PC-3 (cell line): ENCODE results near the gene VAV3. TPM values are rescaled to one million over a fixed set of nuclear protein-coding genes. Genes with fewer than 3 reads are reported as not detected.
A peak's percentile ranks its signal among the peaks of the same experiment; 100 is the strongest.

Source experiments
- ATAC-seq: fragments of 200-7000 bp; cut with Tn5 transposase; 2 replicates; pipeline ENCODE4 v1.9.1; 2020; ENCODE audit warnings: mild to moderate bottlenecking, moderate library complexity
- BruUV-seq: library from RNA; stranded (reverse); fragments of 400-500 nt; replicated peaks from 2 replicates; lab custom pipeline; 2021; lab: Mats Ljungman, UMichigan
- CTCF ChIA-PET: fragments of 300-600 bp; sonication (Branson Sonifier 250); formaldehyde crosslinking; loops from one replicate; lab custom pipeline; 2022; ENCODE audit warnings: antibody characterized with exemption; lab: Charles Lee
- POLR2A ChIA-PET: fragments of 300-600 bp; sonication (Branson Sonifier 250); formaldehyde crosslinking; loops from one replicate; lab custom pipeline; 2022; ENCODE audit warnings: antibody characterized with exemption; ENCODE audit not compliant: unreplicated experiment; lab: Charles Lee
- DNase-seq: peaks from one replicate; pipeline ENCODE4 v3.0.0-alpha.2; 2015
- H2AFZ ChIP-seq: fragments of 300-600 bp; sonication (generic); 2 replicates; pipeline ENCODE4 v1.6.0; 2016; ENCODE audit warnings: antibody characterized with exemption, low read length
- H3F3A ChIP-seq: fragments of 300-600 bp; sonication (generic); one replicate; pipeline ENCODE4 v1.6.0; 2017; ENCODE audit warnings: antibody characterized with exemption, low read length, control low read depth, mild to moderate bottlenecking; ENCODE audit not compliant: unreplicated experiment
- H3K27ac ChIP-seq: fragments of 300-600 bp; sonication (generic); 2 replicates; pipeline ENCODE4 v1.5.1; 2016; ENCODE audit warnings: mild to moderate bottlenecking, low read length
- H3K27me3 ChIP-seq: fragments of 300-600 bp; sonication (generic); 2 replicates; pipeline ENCODE4 v1.6.1; 2016; ENCODE audit warnings: low read length, mixed read lengths
- H3K36me3 ChIP-seq: fragments of 300-600 bp; sonication (generic); 2 replicates; pipeline ENCODE4 v1.6.1; 2016; ENCODE audit warnings: low read depth, mixed run types, low read length, mixed read lengths
- H3K4me1 ChIP-seq: fragments of 300-600 bp; sonication (generic); 2 replicates; pipeline ENCODE4 v1.5.1; 2016; ENCODE audit warnings: low read length; ENCODE audit not compliant: insufficient read depth
- H3K4me2 ChIP-seq: fragments of 300-600 bp; sonication (generic); 2 replicates; pipeline ENCODE4 v1.6.0; 2016; ENCODE audit warnings: low read length
- H3K4me3 ChIP-seq: fragments of 300-600 bp; sonication (generic); 2 replicates; pipeline ENCODE4 v1.5.1; 2016; ENCODE audit warnings: mild to moderate bottlenecking, low read length, mixed read lengths
- H3K79me2 ChIP-seq: fragments of 300-600 bp; sonication (generic); 2 replicates; pipeline ENCODE4 v1.6.1; 2017; ENCODE audit warnings: low read length, mixed read lengths
- H3K9ac ChIP-seq: fragments of 300-600 bp; sonication (generic); 2 replicates; pipeline ENCODE4 v1.6.0; 2016; ENCODE audit warnings: mild to moderate bottlenecking, low read length
- H3K9me2 ChIP-seq: fragments of 300-600 bp; sonication (generic); replicated peaks from 2 replicates; pipeline ENCODE4 v1.6.1; 2016; ENCODE audit warnings: mixed run types, low read length, mixed read lengths
- H3K9me3 ChIP-seq: fragments of 300-600 bp; sonication (generic); 2 replicates; pipeline ENCODE4 v1.6.1; 2016; ENCODE audit warnings: low read length, mixed read lengths
- H4K20me1 ChIP-seq: fragments of 300-600 bp; sonication (generic); 2 replicates; pipeline ENCODE4 v1.6.1; 2016; ENCODE audit warnings: low read length, mixed read lengths
- CTCF ChIP-seq: fragments of 300-600 bp; sonication (generic); conservative IDR thresholded peaks from 2 replicates; pipeline ENCODE4 v1.5.1; 2017; ENCODE audit warnings: antibody characterized with exemption, low read depth, mild to moderate bottlenecking, low read length
- EZH2 ChIP-seq: fragments of 300-600 bp; sonication (generic); IDR thresholded peaks from one replicate; pipeline ENCODE4 v1.6.1; 2017; ENCODE audit warnings: antibody characterized with exemption, mild to moderate bottlenecking, low read length; ENCODE audit not compliant: unreplicated experiment
- EZH2phosphoT487 ChIP-seq: fragments of 300-600 bp; sonication (generic); IDR thresholded peaks from 2 replicates; pipeline ENCODE4 v1.6.1; 2018; ENCODE audit warnings: mild to moderate bottlenecking, antibody characterized with exemption, low read length, borderline replicate concordance
- intact Hi-C: fragments of 100-400 bp; cut with micrococcal nuclease; formaldehyde crosslinking; loops from 2 replicates; pipeline ENCODE4 v1.9.0; 2023
- total RNA-seq: library from RNA; depleted of rRNA; stranded (reverse); fragments of >200 nt; gene quantifications from 2 replicates; pipeline ENCODE4 v1.2.3, GENCODE V29; 2014

The VAV3 gene
- total RNA-seq, 1 experiment from 2014 or later: 0.73 TPM

- Histone ChIP-seq H3K36me3 (no peaks in the 10 kb centered on the region), H3K9me3 (no peaks in the 10 kb centered on the region), H3K9me2 (no peaks in the 10 kb centered on the region), H3K4me2 (no peak overlapping the region), H3F3A (no peaks in the 10 kb centered on the region), H2AFZ (no peak overlapping the region), H3K27ac (no peak overlapping the region), H3K27me3 (no peaks in the 10 kb centered on the region), H3K79me2 (no peaks in the 10 kb centered on the region), H4K20me1 (no peaks in the 10 kb centered on the region), H3K9ac (no peak overlapping the region), H3K4me1 (peaks cover 7% of the 10 kb centered on the region), H3K4me3 (no peak overlapping the region)
- CTCF ChIA-PET: interaction anchor here (0.6 to 2.9 kb wide), 5 partner anchors 20 to 861 kb away, joined by 3 to 59 read pairs (median 6); partner anchors contain the start of gene SLC25A24
- DNase-seq (peak; percentile 76), ATAC-seq (peak; percentile 86)
- BruUV-seq: no TSS peak
- POLR2A ChIA-PET: interaction anchor here (0.6 kb wide), 1 partner anchor 343 kb away, joined by 5 read pairs; no protein-coding TSS in a partner anchor
- TF ChIP-seq EZH2 (no peak), CTCF (peak; percentile 88), EZH2phosphoT487 (no peak)
- intact Hi-C loops: loop anchor here (1.0 to 10.0 kb wide), 5 partner anchors 154 to 862 kb away; partner anchors contain the start of genes EEIG2 and SLC25A24
Measured at GRCh38 chr1:107782217-107782845, 182.6 kb downstream of the VAV3 start.

GRCh38 chr1:107781245-107781644 is 183.7 kb downstream of the VAV3 start:
- intact Hi-C loops: loop anchor here (5.0 to 10.0 kb wide), 3 partner anchors 421 to 864 kb away; partner anchors contain the start of genes EEIG2 and SLC25A24
- DNase-seq (no peak), ATAC-seq (no peak)
- Histone ChIP-seq H3K27ac (no peak overlapping the region), H3K9ac (no peak overlapping the region), H3F3A (no peaks in the 10 kb centered on the region), H3K4me3 (no peak overlapping the region), H3K27me3 (no peaks in the 10 kb centered on the region), H2AFZ (no peak overlapping the region), H3K4me2 (no peak overlapping the region), H3K9me2 (no peaks in the 10 kb centered on the region), H4K20me1 (no peaks in the 10 kb centered on the region), H3K79me2 (no peaks in the 10 kb centered on the region), H3K36me3 (no peaks in the 10 kb centered on the region), H3K9me3 (no peaks in the 10 kb centered on the region), H3K4me1 (peaks cover 7% of the 10 kb centered on the region)
- ChIA-PET CTCF (interaction anchor here (2.9 kb wide), 1 partner anchor 345 kb away, joined by 59 read pairs; no protein-coding TSS in a partner anchor), POLR2A (no interaction called here)
- no peak for TF ChIP-seq EZH2
- no peak for TF ChIP-seq CTCF
- no peak for TF ChIP-seq EZH2phosphoT487
- BruUV-seq: no TSS peak

GRCh38 chr1:107777664-107778047 is 187.3 kb downstream of the VAV3 start:
- intact Hi-C loops: no loop called here
- CTCF ChIA-PET: no interaction called here
- peaks cover 7% of the 10 kb centered on the region for H3K4me1 ChIP-seq
- H3K9ac ChIP-seq: no peak overlapping the region
- POLR2A ChIA-PET: no interaction called here
- H4K20me1 ChIP-seq: no peaks in the 10 kb centered on the region
- H3K79me2 ChIP-seq: no peaks in the 10 kb centered on the region
- H3K36me3 ChIP-seq: no peaks in the 10 kb centered on the region
- no peaks in the 10 kb centered on the region for H3K27me3 ChIP-seq
- ATAC-seq: no peak
- H2AFZ ChIP-seq: no peak overlapping the region
- TF ChIP-seq CTCF (no peak), EZH2 (no peak), EZH2phosphoT487 (no peak)
- H3K9me2 ChIP-seq: no peaks in the 10 kb centered on the region
- H3F3A ChIP-seq: no peaks in the 10 kb centered on the region
- no peaks in the 10 kb centered on the region for H3K9me3 ChIP-seq
- H3K27ac ChIP-seq: no peak overlapping the region
- H3K4me3 ChIP-seq: no peak overlapping the region
- no peak for DNase-seq
- no TSS peak for BruUV-seq
- no peak overlapping the region for H3K4me2 ChIP-seq
